Gastroesophageal sphincter (tissue), 4 donors: ENCODE measurements around the gene TBC1D32. TPM values are rescaled to one million over a fixed set of nuclear protein-coding genes. Genes with fewer than 3 reads are reported as not detected.

ENCODE experiments used
- ATAC-seq: fragments of 150-250 bp; one replicate; pipeline ENCODE4 v1.9.1; 2016; ENCODE audit warnings: mild to moderate bottlenecking, moderate library complexity
- H3K27ac ChIP-seq, 4 donors: fragments of 200-600 bp; sonication (generic) in 3 of 4; 1 replicate in 3 of 4; 2 replicates in 1 of 4; pipeline ENCODE4 v1.5.1; 2016 to 2019
- H3K27me3 ChIP-seq: fragments of 200-600 bp; sonication (generic); one replicate; pipeline ENCODE4 v1.5.1; 2019
- H3K36me3 ChIP-seq, 2 donors: fragments of 200-600 bp; sonication (generic); one replicate each; pipeline ENCODE4 v1.5.1; 2019; ENCODE audit warnings: control low read depth in 1 of 2
- H3K4me1 ChIP-seq, 3 donors: fragments of 200-600 bp; sonication (generic); 1 replicate in 2 of 3; 2 replicates in 1 of 3; pipeline ENCODE4 v1.5.1; 2016 to 2019; ENCODE audit warnings: control low read depth in 2 of 3
- H3K4me3 ChIP-seq, 2 donors: fragments of 200-600 bp; sonication (generic); one replicate each; pipeline ENCODE4 v1.5.1; 2019; ENCODE audit warnings: mild to moderate bottlenecking in 1 of 2, moderate library complexity in 1 of 2
- H3K9me3 ChIP-seq, 3 donors: fragments of 200-600 bp; sonication (generic); one replicate each; pipeline ENCODE4 v1.5.1; 2017 to 2019; ENCODE audit warnings: control low read depth in 2 of 3
- EP300 ChIP-seq: sonication (generic); formaldehyde crosslinking; IDR thresholded peaks from one replicate; pipeline ENCODE4 v1.6.1; 2017; ENCODE audit warnings: antibody characterized with exemption, mild to moderate bottlenecking
- POLR2A ChIP-seq, 2 donors: fragments of 450-650 bp; IDR thresholded peaks; one replicate each; pipeline ENCODE4 v1.6.1; 2017; ENCODE audit warnings: antibody characterized with exemption in 2 of 2, mild to moderate bottlenecking in 2 of 2, moderate library complexity in 1 of 2
- POLR2AphosphoS5 ChIP-seq: sonication (generic); formaldehyde crosslinking; IDR thresholded peaks from one replicate; pipeline ENCODE4 v1.6.1; 2017; ENCODE audit warnings: antibody characterized with exemption
- WGBS, 2 donors: methylation state at CpG; one replicate each; pipeline ENCODE4 v1.1.5; 2018; ENCODE audit warnings: low coverage in 1 of 2; 5-methylcytosine and 5-hydroxymethylcytosine counted together
- total RNA-seq, 4 donors: library from RNA; depleted of rRNA; stranded (reverse); fragments of >200 nt; gene quantifications; one replicate each; pipeline ENCODE4 v1.1.0, GENCODE V29; 2016
- TF ChIP-seq, protein P1 (sequence below), 4 experiments: fragments of 200-600 bp in 2 of 4; fragments of 450-650 bp in 2 of 4; sonication (generic) in 1 of 4; IDR thresholded peaks; one replicate each; pipeline ENCODE4 v1.5.1; 2017 to 2019; ENCODE audit warnings: antibody characterized with exemption in 4 of 4, mild to moderate bottlenecking in 2 of 4, moderate library complexity in 2 of 4

TBC1D32 gene
- total RNA-seq, 4 donors from 2014 or later = 1.7 to 9.7 (median 3.7) TPM

DNA sequence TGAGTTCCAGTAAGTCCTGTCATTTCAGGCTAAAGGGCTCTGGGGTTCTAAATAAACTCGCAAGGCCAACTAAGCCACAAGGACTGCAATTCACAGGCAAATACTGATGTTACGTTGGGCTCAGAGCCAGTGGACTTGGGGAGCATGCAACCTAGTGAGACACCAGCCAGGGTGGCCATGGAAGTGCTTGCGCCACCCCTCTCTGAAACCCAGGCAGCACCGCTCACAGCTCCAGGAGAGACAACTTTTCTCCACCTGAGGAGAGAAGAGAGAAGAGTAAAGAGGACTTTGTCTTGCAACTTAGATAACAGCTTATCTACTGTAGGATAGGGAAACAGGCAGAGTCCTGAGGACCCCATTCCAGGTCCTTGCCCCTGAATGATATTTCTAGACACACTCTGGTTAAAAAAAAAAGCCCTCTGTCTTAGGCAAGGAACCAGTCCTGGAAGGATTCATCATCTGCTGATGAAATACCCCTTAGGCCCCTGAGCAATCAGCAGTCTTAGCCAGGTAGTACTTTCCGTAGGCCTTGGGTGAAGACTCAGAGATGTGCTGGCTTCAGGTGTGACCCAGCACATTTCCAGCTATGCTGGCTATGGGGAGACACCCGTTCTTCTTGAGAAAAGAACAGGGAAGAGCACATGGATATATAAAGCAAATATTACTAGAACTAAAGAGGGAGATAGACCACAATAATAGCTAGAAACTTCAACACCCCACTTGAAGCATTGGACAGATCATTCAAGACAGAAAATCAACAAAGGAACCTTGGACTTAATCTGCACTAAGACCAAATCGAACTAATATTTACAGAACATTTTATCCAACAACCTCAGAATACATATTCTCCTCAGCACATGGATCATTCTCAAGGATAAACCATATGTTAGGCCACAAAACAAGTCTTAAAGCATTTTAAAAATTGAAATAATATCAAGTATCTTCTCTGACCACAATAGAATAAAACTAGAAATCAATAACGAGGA, 31.5 kb upstream of the TBC1D32 start:
- no peak overlapping the region for H3K27ac ChIP-seq
- no peak for ATAC-seq
- no peak overlapping the region for H3K4me3 ChIP-seq
- H3K27me3 ChIP-seq = no peaks in the 10 kb centered on the region
- TF ChIP-seq, protein P1, sequence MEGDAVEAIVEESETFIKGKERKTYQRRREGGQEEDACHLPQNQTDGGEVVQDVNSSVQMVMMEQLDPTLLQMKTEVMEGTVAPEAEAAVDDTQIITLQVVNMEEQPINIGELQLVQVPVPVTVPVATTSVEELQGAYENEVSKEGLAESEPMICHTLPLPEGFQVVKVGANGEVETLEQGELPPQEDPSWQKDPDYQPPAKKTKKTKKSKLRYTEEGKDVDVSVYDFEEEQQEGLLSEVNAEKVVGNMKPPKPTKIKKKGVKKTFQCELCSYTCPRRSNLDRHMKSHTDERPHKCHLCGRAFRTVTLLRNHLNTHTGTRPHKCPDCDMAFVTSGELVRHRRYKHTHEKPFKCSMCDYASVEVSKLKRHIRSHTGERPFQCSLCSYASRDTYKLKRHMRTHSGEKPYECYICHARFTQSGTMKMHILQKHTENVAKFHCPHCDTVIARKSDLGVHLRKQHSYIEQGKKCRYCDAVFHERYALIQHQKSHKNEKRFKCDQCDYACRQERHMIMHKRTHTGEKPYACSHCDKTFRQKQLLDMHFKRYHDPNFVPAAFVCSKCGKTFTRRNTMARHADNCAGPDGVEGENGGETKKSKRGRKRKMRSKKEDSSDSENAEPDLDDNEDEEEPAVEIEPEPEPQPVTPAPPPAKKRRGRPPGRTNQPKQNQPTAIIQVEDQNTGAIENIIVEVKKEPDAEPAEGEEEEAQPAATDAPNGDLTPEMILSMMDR (IDR thresholded peaks at IDR 0.05) = no peak
- TF ChIP-seq EP300 (no peak), POLR2A (IDR thresholded peaks at IDR 0.05) (no peak), POLR2AphosphoS5 (no peak)
- H3K4me1 ChIP-seq = no peaks in the 10 kb centered on the region
- H3K36me3 ChIP-seq = no peaks in the 10 kb centered on the region
- H3K9me3 ChIP-seq = no peaks in the 10 kb centered on the region
- 75 to 92% methylated on average over 5 to 6 of the region's 8 CpGs for WGBS, 2 donors

- H3K4me1 ChIP-seq = no peaks in the 10 kb centered on the region
- TF ChIP-seq, protein P1 (IDR thresholded peaks at IDR 0.05) = no peak
- TF ChIP-seq POLR2AphosphoS5 (no peak), POLR2A (IDR thresholded peaks at IDR 0.05) (no peak), EP300 (no peak)
- H3K4me3 ChIP-seq = no peak overlapping the region
- 78 to 100% methylated on average over 1 of the region's 1 CpG for WGBS, 2 donors
- no peaks in the 10 kb centered on the region for H3K9me3 ChIP-seq
- H3K27me3 ChIP-seq = no peaks in the 10 kb centered on the region
- no peak for ATAC-seq
- H3K27ac ChIP-seq = no peak overlapping the region
- no peaks in the 10 kb centered on the region for H3K36me3 ChIP-seq
These were observed 22.3 kb upstream of the TBC1D32 start for GRCh38 chr6:121356575-121356974.

DNA sequence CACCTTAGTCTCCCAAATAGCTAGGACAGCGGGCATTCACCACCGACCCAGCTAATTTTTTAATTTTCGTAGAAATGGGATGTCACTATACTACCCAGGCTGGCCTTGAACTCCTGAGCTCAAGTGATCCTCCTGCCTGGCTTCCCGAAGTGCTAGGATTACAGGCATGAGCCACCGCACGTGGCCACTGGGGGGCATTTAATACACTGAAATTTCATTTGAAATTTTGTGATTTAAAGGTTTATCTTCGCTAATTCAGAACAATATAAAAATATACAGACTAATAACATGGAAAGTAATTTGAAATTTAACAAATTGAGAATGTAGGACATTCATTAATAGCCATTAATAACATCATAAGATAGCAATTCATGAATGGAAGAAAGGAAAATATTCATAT, 20.5 kb upstream of the TBC1D32 start:
- no peak for TF ChIP-seq EP300
- no peak for TF ChIP-seq POLR2AphosphoS5
- no peak for TF ChIP-seq POLR2A (IDR thresholded peaks at IDR 0.05)
- TF ChIP-seq, protein P1 (IDR thresholded peaks at IDR 0.05) = no peak
- no peaks in the 10 kb centered on the region for H3K9me3 ChIP-seq
- H3K4me1 ChIP-seq = no peaks in the 10 kb centered on the region
- 73 to 80% methylated on average over 7 of the region's 7 CpGs for WGBS, 2 donors
- no peaks in the 10 kb centered on the region for H3K36me3 ChIP-seq
- no peak for ATAC-seq
- H3K27ac ChIP-seq = no peak overlapping the region
- H3K4me3 ChIP-seq = no peak overlapping the region
- no peaks in the 10 kb centered on the region for H3K27me3 ChIP-seq

GRCh38 chr6:121352941-121353340, 18.7 kb upstream of the TBC1D32 start:
- Histone ChIP-seq H3K27me3 (no peaks in the 10 kb centered on the region), H3K27ac (no peak overlapping the region), H3K9me3 (no peaks in the 10 kb centered on the region), H3K4me1 (no peaks in the 10 kb centered on the region), H3K4me3 (no peak overlapping the region), H3K36me3 (no peaks in the 10 kb centered on the region)
- 39 to 87% methylated on average over 1 of the region's 1 CpG for WGBS, 2 donors
- no peak for TF ChIP-seq EP300
- no peak for TF ChIP-seq POLR2A (IDR thresholded peaks at IDR 0.05)
- TF ChIP-seq POLR2AphosphoS5 = no peak
- no peak for ATAC-seq

DNA sequence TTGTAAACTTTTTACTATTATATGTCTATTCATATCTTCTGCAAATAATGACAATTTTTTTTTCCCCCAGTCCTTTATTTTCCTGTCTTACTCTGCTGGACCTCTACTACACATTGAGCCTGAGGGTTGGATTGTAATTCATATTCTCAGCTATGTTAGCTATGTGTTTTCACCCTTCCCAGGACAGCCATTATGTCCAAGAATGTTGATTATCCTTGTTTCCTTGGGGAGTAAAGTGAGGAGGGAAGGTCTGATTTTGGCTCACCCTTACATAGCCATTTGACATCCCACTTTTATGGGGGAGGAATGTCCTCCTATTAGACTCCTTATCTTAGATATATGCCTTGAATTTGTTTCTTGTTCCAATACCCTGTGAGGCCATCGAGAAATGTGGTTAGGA, 17.6 kb upstream of the TBC1D32 start:
- no peak overlapping the region for H3K4me3 ChIP-seq
- no peaks in the 10 kb centered on the region for H3K36me3 ChIP-seq
- H3K4me1 ChIP-seq = no peaks in the 10 kb centered on the region
- WGBS, 2 donors = 55 to 86% methylated on average over 1 of the region's 1 CpG
- no peaks in the 10 kb centered on the region for H3K27me3 ChIP-seq
- no peak for TF ChIP-seq EP300
- TF ChIP-seq POLR2A (IDR thresholded peaks at IDR 0.05) = no peak
- TF ChIP-seq, protein P1 (IDR thresholded peaks at IDR 0.05) = no peak
- TF ChIP-seq POLR2AphosphoS5 = no peak
- no peaks in the 10 kb centered on the region for H3K9me3 ChIP-seq
- no peak overlapping the region for H3K27ac ChIP-seq
- ATAC-seq = no peak
